HEK293 (cell line): ENCODE results near the gene SALL1.

ENCODE experiments used
- CTCF ChIP-seq: fragments of 450-650 bp; formaldehyde crosslinking; IDR thresholded peaks from 2 replicates; pipeline ENCODE4 v1.5.1; 2016; ENCODE audit warnings: missing biosample characterization, missing genetic modification characterization
- ELK4 ChIP-seq: IDR thresholded peaks from 2 replicates; pipeline ENCODE4 v1.6.1; 2011; ENCODE audit warnings: mild to moderate bottlenecking, low read depth, low read length, borderline replicate concordance
- KLF16 ChIP-seq: fragments of 450-650 bp; formaldehyde crosslinking; IDR thresholded peaks from 2 replicates; pipeline ENCODE4 v1.5.1; 2017; ENCODE audit warnings: missing biosample characterization, missing genetic modification characterization
- KLF9 ChIP-seq: fragments of 450-650 bp; formaldehyde crosslinking; IDR thresholded peaks from 2 replicates; pipeline ENCODE4 v1.5.1; 2016; ENCODE audit warnings: missing biosample characterization, missing genetic modification characterization, low read depth
- PRDM10 ChIP-seq: fragments of 450-650 bp; formaldehyde crosslinking; IDR thresholded peaks from 2 replicates; pipeline ENCODE4 v1.5.1; 2016; ENCODE audit warnings: missing biosample characterization, missing genetic modification characterization
- YY1 ChIP-seq: fragments of 450-650 bp; formaldehyde crosslinking; IDR thresholded peaks from 2 replicates; pipeline ENCODE4 v1.5.1; 2018; ENCODE audit warnings: missing biosample characterization, missing genetic modification characterization
- ZBTB26 ChIP-seq: fragments of 450-650 bp; formaldehyde crosslinking; optimal IDR thresholded peaks from 2 replicates; pipeline ENCODE3; 2016; ENCODE audit warnings: missing biosample characterization, mild to moderate bottlenecking, missing genetic modification characterization
- ZNF138 ChIP-seq: fragments of 450-650 bp; formaldehyde crosslinking; IDR thresholded peaks from 2 replicates; pipeline ENCODE4 v1.5.1; 2016; ENCODE audit warnings: missing biosample characterization, missing genetic modification characterization, borderline replicate concordance
- ZNF16 ChIP-seq: fragments of 450-650 bp; formaldehyde crosslinking; IDR thresholded peaks from 2 replicates; pipeline ENCODE4 v1.5.1; 2016; ENCODE audit warnings: low read depth, missing biosample characterization, missing genetic modification characterization
- ZNF174 ChIP-seq: fragments of 450-650 bp; formaldehyde crosslinking; IDR thresholded peaks from 2 replicates; pipeline ENCODE4 v1.5.0; 2017; ENCODE audit warnings: missing biosample characterization, mild to moderate bottlenecking, missing genetic modification characterization
- ZNF311 ChIP-seq: fragments of 450-650 bp; formaldehyde crosslinking; IDR thresholded peaks from 2 replicates; pipeline ENCODE4 v1.5.1; 2017; ENCODE audit warnings: missing biosample characterization, missing genetic modification characterization, borderline replicate concordance
- ZNF362 ChIP-seq: fragments of 450-650 bp; formaldehyde crosslinking; IDR thresholded peaks from 2 replicates; pipeline ENCODE4 v1.5.1; 2016; ENCODE audit warnings: missing biosample characterization, missing genetic modification characterization
- ZNF639 ChIP-seq: fragments of 450-650 bp; formaldehyde crosslinking; IDR thresholded peaks from 2 replicates; pipeline ENCODE4 v1.5.1; 2016; ENCODE audit warnings: missing biosample characterization, missing genetic modification characterization
- ZNF692 ChIP-seq: fragments of 450-650 bp; formaldehyde crosslinking; IDR thresholded peaks from 2 replicates; pipeline ENCODE4 v1.5.1; 2016; ENCODE audit warnings: missing biosample characterization, missing genetic modification characterization

GRCh38 chr16:51154271-51155171 is 3.5 kb upstream of the SALL1 start:
- TF ChIP-seq CTCF (tag by site-specific recombination), result no peak
- TF ChIP-seq ZNF138, result no peak
- no peak for TF ChIP-seq ZNF311 (tag by site-specific recombination)
- no peak for TF ChIP-seq ZNF692 (tag by site-specific recombination)
- no peak for TF ChIP-seq YY1 (tag by site-specific recombination)
- TF ChIP-seq ZBTB26 (tag by site-specific recombination), result no peak
- no peak for TF ChIP-seq KLF9 (tag by site-specific recombination)
- no peak for TF ChIP-seq ZNF16
- no peak for TF ChIP-seq PRDM10
- TF ChIP-seq ELK4, result no peak
- no peak for TF ChIP-seq KLF16
- no peak for TF ChIP-seq ZNF362 (tag by site-specific recombination)
- no peak for TF ChIP-seq ZNF174 (tag by site-specific recombination)
- no peak for TF ChIP-seq ZNF639 (tag by site-specific recombination)
